Esophagus squamous epithelium (tissue), 5 donors: Measurements from ENCODE around the gene AZIN2. TPM values are rescaled to one million over a fixed set of nuclear protein-coding genes. Genes with fewer than 3 reads are reported as not detected.
A peak's percentile ranks its signal among the peaks of the same experiment; 100 is the strongest.
"Not testable (repeated sequence)": the region's sequence is repeated elsewhere in the genome, so short reads cannot be mapped to it uniquely, and the experiment has no call there.

Experiments used
- DNase-seq: peaks from one replicate; lab custom pipeline; 2025; lab: John Stamatoyannopoulos, UW
- H3K27ac ChIP-seq, 4 donors: fragments of 200-600 bp; sonication (generic); one replicate each; pipeline ENCODE4 v1.5.1; 2016 to 2019; ENCODE audit warnings: mild to moderate bottlenecking in 1 of 4
- H3K27me3 ChIP-seq, 4 donors: fragments of 200-600 bp; sonication (generic); 1 replicate in 3 of 4; 2 replicates in 1 of 4; pipeline versions ENCODE4 v1.5.1 to v1.6.0; 2017 to 2021; ENCODE audit warnings: antibody characterized with exemption in 1 of 4
- H3K36me3 ChIP-seq, 3 donors: fragments of 200-600 bp; sonication (generic); one replicate each; pipeline ENCODE4 v1.5.1; 2016 to 2019
- H3K4me1 ChIP-seq, 3 donors: fragments of 200-600 bp; sonication (generic); one replicate each; pipeline ENCODE4 v1.5.1; 2017 to 2019
- H3K4me3 ChIP-seq, 4 donors: fragments of 200-600 bp; sonication (generic); 1 replicate in 3 of 4; 2 replicates in 1 of 4; pipeline ENCODE4 v1.5.1; 2016 to 2019; ENCODE audit warnings: mild to moderate bottlenecking in 2 of 4, moderate library complexity in 1 of 4
- H3K9me3 ChIP-seq, 3 donors: fragments of 200-600 bp; sonication (generic); one replicate each; pipeline ENCODE4 v1.5.1; 2016 to 2019
- CTCF ChIP-seq, 6 experiments: fragments of 450-650 bp in 4 of 6; fragments of 200-600 bp in 2 of 6; sonication (generic) in 2 of 6; IDR thresholded peaks; one replicate each; pipeline ENCODE4 v1.5.1; 2016 to 2019; ENCODE audit warnings: antibody characterized with exemption in 6 of 6, mild to moderate bottlenecking in 4 of 6, moderate library complexity in 4 of 6
- POLR2A ChIP-seq, 4 donors: fragments of 450-650 bp; IDR thresholded peaks; one replicate each; pipeline ENCODE4 v1.6.1; 2017; ENCODE audit warnings: antibody characterized with exemption in 4 of 4, mild to moderate bottlenecking in 4 of 4, moderate library complexity in 3 of 4
- WGBS, 2 donors: methylation state at CpG; one replicate each; pipeline ENCODE4 v1.1.5; 2018; 5-methylcytosine and 5-hydroxymethylcytosine counted together
- intact Hi-C: fragments of 100-400 bp; cut with DNase I; formaldehyde crosslinking; loops from one replicate; pipeline ENCODE4 v1.15.0; 2022
- total RNA-seq, 4 donors: library from RNA; depleted of rRNA; stranded (reverse); fragments of >200 nt; gene quantifications; one replicate each; pipeline ENCODE4 v1.1.0, GENCODE V29; 2016
- donor health status: DM: yes; HTN: yes; CAD: no.

The AZIN2 gene
- total RNA-seq, 4 donors from 2014 or later = 0.27 to 1.5 (median 0.61) TPM

- WGBS, 2 donors = 35 to 42% methylated on average over 10 to 12 of the region's 12 CpGs
- no peak for DNase-seq
- no peaks in the 10 kb centered on the region for H3K27me3 ChIP-seq
- H3K27ac ChIP-seq = no peak overlapping the region
- no peaks in the 10 kb centered on the region for H3K36me3 ChIP-seq
- H3K4me1 ChIP-seq = peaks cover 0 to 18% (median 5%) of the 10 kb centered on the region in 3 donors
- intact Hi-C loops = loop anchor here (10.0 kb wide), 1 partner anchor 121 kb away; no protein-coding TSS in a partner anchor
- no peak overlapping the region for H3K4me3 ChIP-seq
- TF ChIP-seq CTCF (IDR thresholded peaks at IDR 0.05) (peak; percentile 41 to 69 (median 58)), POLR2A (IDR thresholded peaks at IDR 0.05) (no peak)
- H3K9me3 ChIP-seq = no peaks in the 10 kb centered on the region
Observed at GRCh38 chr1:33055210-33056008, 25.5 kb upstream of the AZIN2 start.

GRCh38 chr1:33056426-33056825 is 24.5 kb upstream of the AZIN2 start:
- TF ChIP-seq CTCF (IDR thresholded peaks at IDR 0.05) (no peak), POLR2A (IDR thresholded peaks at IDR 0.05) (no peak)

GRCh38 chr1:33057095-33057494 is 23.9 kb upstream of the AZIN2 start:
- Histone ChIP-seq H3K36me3 (no peaks in the 10 kb centered on the region), H3K27me3 (no peaks in the 10 kb centered on the region), H3K4me1 (peaks cover 0 to 21% (median 7%) of the 10 kb centered on the region in 3 donors), H3K9me3 (peaks cover 0 to 4% (median 2%) of the 10 kb centered on the region in 3 donors), H3K4me3 (no peak overlapping the region), H3K27ac (no peak overlapping the region)
- no peak for DNase-seq
- TF ChIP-seq POLR2A (IDR thresholded peaks at IDR 0.05) (no peak), CTCF (IDR thresholded peaks at IDR 0.05) (no peak)
- 78 to 80% methylated on average over 2 of the region's 2 CpGs for WGBS, 2 donors
- intact Hi-C loops = loop anchor here (10.0 kb wide), 1 partner anchor 122 kb away; no protein-coding TSS in a partner anchor

More at GRCh38 chr1:33056426-33056825, 24.5 kb upstream of the AZIN2 start:
- Histone ChIP-seq H3K36me3 (no peaks in the 10 kb centered on the region), H3K27me3 (no peaks in the 10 kb centered on the region), H3K9me3 (no peaks in the 10 kb centered on the region), H3K4me1 (peaks cover 0 to 21% (median 7%) of the 10 kb centered on the region in 3 donors), H3K27ac (no peak overlapping the region), H3K4me3 (no peak overlapping the region)
- WGBS, 2 donors = 88 to 94% methylated on average over 2 to 3 of the region's 3 CpGs
- intact Hi-C loops = loop anchor here (10.0 kb wide), 1 partner anchor 122 kb away; no protein-coding TSS in a partner anchor
- DNase-seq = no peak

- WGBS, 2 donors = 39% methylated on average over 2 of the region's 2 CpGs
- H3K36me3 ChIP-seq = no peaks in the 10 kb centered on the region
- H3K4me1 ChIP-seq = peaks cover 0 to 12% (median 4%) of the 10 kb centered on the region in 3 donors
- intact Hi-C loops = no loop called here
- no peak overlapping the region for H3K27ac ChIP-seq
- no peak for DNase-seq
- H3K9me3 ChIP-seq = peaks cover 0 to 39% (median 35%) of the 10 kb centered on the region in 3 donors
- TF ChIP-seq CTCF (IDR thresholded peaks at IDR 0.05) (no peak), POLR2A (IDR thresholded peaks at IDR 0.05) (no peak)
- H3K4me3 ChIP-seq = no peak overlapping the region
- no peaks in the 10 kb centered on the region for H3K27me3 ChIP-seq
Observed at GRCh38 chr1:33060579-33061083, 20.3 kb upstream of the AZIN2 start.

- TF ChIP-seq POLR2A (IDR thresholded peaks at IDR 0.05) (no peak), CTCF (IDR thresholded peaks at IDR 0.05) (no peak)
- intact Hi-C loops = no loop called here
Observed at GRCh38 chr1:33061834-33062233, 19.1 kb upstream of the AZIN2 start.

GRCh38 chr1:33064284-33064683 is 16.7 kb upstream of the AZIN2 start:
- H3K36me3 ChIP-seq, H3K27ac ChIP-seq, DNase-seq, H3K27me3 ChIP-seq, intact Hi-C loops, H3K4me3 ChIP-seq: not testable (repeated sequence)
- WGBS, 2 donors = 86 to 93% methylated on average over 3 to 9 of the region's 9 CpGs
- peaks cover 0 to 11% (median 4%) of the 10 kb centered on the region in 3 donors for H3K4me1 ChIP-seq
- H3K9me3 ChIP-seq = peaks cover 0 to 44% (median 40%) of the 10 kb centered on the region in 3 donors

More at GRCh38 chr1:33061834-33062233, 19.1 kb upstream of the AZIN2 start:
- H3K36me3 ChIP-seq = no peaks in the 10 kb centered on the region
- no peak overlapping the region for H3K27ac ChIP-seq
- H3K4me3 ChIP-seq = no peak overlapping the region
- H3K4me1 ChIP-seq = peaks cover 0 to 11% (median 4%) of the 10 kb centered on the region in 3 donors
- H3K27me3 ChIP-seq = no peaks in the 10 kb centered on the region
- peaks cover 0 to 44% (median 40%) of the 10 kb centered on the region in 3 donors for H3K9me3 ChIP-seq
- no peak for DNase-seq
